K562 (cell line): ENCODE data around the gene COL16A1. TPM values are rescaled to one million over a fixed set of nuclear protein-coding genes. Genes with fewer than 3 reads are reported as not detected.

Experiments
- ATF1 ChIP-seq, 2 experiments: fragments of 450-650 bp in 1 of 2; IDR thresholded peaks; 2 replicates each; pipeline ENCODE4 v1.6.1; 2016; ENCODE audit warnings: missing compliant biosample characterization in 1 of 2, missing genetic modification characterization in 1 of 2
- BDP1 ChIP-seq: IDR thresholded peaks from 3 replicates; pipeline ENCODE4 v1.6.1; 2011; ENCODE audit not compliant: insufficient read length, insufficient read depth
- BRD4 ChIP-seq: fragments of 200-600 bp; sonication (generic); IDR thresholded peaks from 2 replicates; pipeline ENCODE4 v1.6.1; 2017; ENCODE audit warnings: inconsistent platforms
- GATAD2A ChIP-seq: fragments of 450-650 bp; IDR thresholded peaks from 2 replicates; pipeline ENCODE4 v1.6.1; 2017
- GTF2E2 ChIP-seq: fragments of 200-800 bp; sonication (Bioruptor generic); IDR thresholded peaks from 2 replicates; pipeline ENCODE4 v1.6.1; 2016; ENCODE audit warnings: missing genetic modification characterization, missing compliant biosample characterization
- MEIS2 ChIP-seq: fragments of 450-650 bp; IDR thresholded peaks from 2 replicates; pipeline ENCODE4 v1.6.1; 2014; ENCODE audit warnings: mild to moderate bottlenecking; ENCODE audit not compliant: partially characterized antibody
- MYC ChIP-seq, 2 experiments: fragments of 250-450 bp in 1 of 2; sonication (Bioruptor Pico) in 1 of 2; IDR thresholded peaks; 2 replicates each; pipeline versions ENCODE4 v1.5.1 to v1.6.1; 2012 to 2021; ENCODE audit warnings: low read depth in 2 of 2, borderline replicate concordance in 1 of 2, improper control_type of control experiment in 1 of 2, low read length in 1 of 2, mild to moderate bottlenecking in 1 of 2, moderate library complexity in 1 of 2
- NR2C1 ChIP-seq, 2 experiments: fragments of 450-650 bp; IDR thresholded peaks; 2 replicates each; pipeline ENCODE4 v1.6.1; 2017; ENCODE audit warnings: mild to moderate bottlenecking in 2 of 2, antibody characterized with exemption in 1 of 2, inconsistent platforms in 1 of 2, missing compliant biosample characterization in 1 of 2, missing genetic modification characterization in 1 of 2
- POLR3A ChIP-seq: IDR thresholded peaks from 2 replicates; pipeline ENCODE4 v1.6.1; 2011; ENCODE audit warnings: borderline replicate concordance, mild to moderate bottlenecking, moderate library complexity; ENCODE audit not compliant: insufficient read length, insufficient read depth; ENCODE audit errors: extremely low read depth
- SMAD1 ChIP-seq: fragments of 150-350 bp; IDR thresholded peaks from 2 replicates; pipeline ENCODE4 v1.6.1; 2014; ENCODE audit warnings: low read length, low read depth; ENCODE audit not compliant: partially characterized antibody
- SMAD4 ChIP-seq: fragments of 250-450 bp; sonication (Bioruptor Pico); conservative IDR thresholded peaks from 2 replicates; pipeline ENCODE4 v1.8.0; 2021; ENCODE audit warnings: inconsistent platforms, mild to moderate bottlenecking, moderate library complexity
- SMARCA4 ChIP-seq: fragments of 450-650 bp; IDR thresholded peaks from 2 replicates; pipeline ENCODE4 v1.6.1; 2016
- TBP ChIP-seq: optimal IDR thresholded peaks from 2 replicates; pipeline ENCODE3; 2011; ENCODE audit warnings: low read depth, low read length, improper control_type of control experiment
- TSC22D4 ChIP-seq: fragments of 450-650 bp; IDR thresholded peaks from 2 replicates; pipeline ENCODE4 v1.6.1; 2016; ENCODE audit warnings: missing genetic modification characterization, missing biosample characterization, control low read depth
- ZNF12 ChIP-seq: sonication (generic); formaldehyde crosslinking; IDR thresholded peaks from 2 replicates; pipeline ENCODE4 v1.4.0; 2020; ENCODE audit warnings: mild to moderate bottlenecking, missing genetic modification reagents
- ZNF282 ChIP-seq: sonication (generic); formaldehyde crosslinking; IDR thresholded peaks from 2 replicates; pipeline ENCODE4 v1.8.1; 2023; ENCODE audit warnings: missing genetic modification reagents
- ZNF57 ChIP-seq: fragments of 450-650 bp; formaldehyde crosslinking; IDR thresholded peaks from 2 replicates; pipeline ENCODE4 v1.4.0; 2020; ENCODE audit warnings: mild to moderate bottlenecking, moderate library complexity
- ZNF586 ChIP-seq: fragments of 450-650 bp; formaldehyde crosslinking; conservative IDR thresholded peaks from 2 replicates; pipeline ENCODE4 v1.4.0; 2020; ENCODE audit warnings: mild to moderate bottlenecking, moderate library complexity
- polyA plus RNA-seq, 8 experiments: library from polyadenylated mRNA; depleted of rRNA in 4 of 8; stranded (reverse) in 5 of 8; unstranded in 3 of 8; fragments of >200 nt; fragmentation: Nextera tagmentation in 2 of 8; fragmentation: Illumina TruSeq in 1 of 8; extraction: Ambion mirVana in 2 of 8; extraction: Trizol in 1 of 8; gene quantifications; 2 replicates each; pipeline versions ENCODE4 v1.2.1 to v1.2.3, GENCODE V29; 2011 to 2014; ENCODE audit warnings: inconsistent platforms in 1 of 8, missing spikeins in 1 of 8
- total RNA-seq, 7 experiments: library from RNA; depleted of rRNA in 6 of 7; stranded (reverse); fragments of >200 nt in 6 of 7; fragmentation: Illumina TruSeq in 2 of 7; extraction: Trizol in 2 of 7; gene quantifications; 2 replicates each; pipeline versions ENCODE4 v1.2.1 to v1.2.3, GENCODE V29; 2011 to 2021; ENCODE audit warnings: low replicate concordance in 1 of 7
- TF ChIP-seq, protein P1 (sequence below), 2 experiments: IDR thresholded peaks in 1 of 2; conservative IDR thresholded peaks in 1 of 2; 2 replicates each; pipeline ENCODE4 v1.6.1; 2016; ENCODE audit warnings: low read depth in 2 of 2, mild to moderate bottlenecking in 1 of 2, missing compliant biosample characterization in 1 of 2, missing genetic modification characterization in 1 of 2, moderate library complexity in 1 of 2
- TF ChIP-seq, protein P2 (sequence below), 3 experiments: fragments of 200-800 bp in 1 of 3; fragments of 250-450 bp in 1 of 3; fragments of 450-650 bp in 1 of 3; sonication (Bioruptor Pico) in 1 of 3; sonication (Bioruptor generic) in 1 of 3; formaldehyde crosslinking in 1 of 3; IDR thresholded peaks; 2 replicates each; pipeline versions ENCODE4 v1.6.1 to v1.8.0; 2016 to 2022; ENCODE audit warnings: mild to moderate bottlenecking in 2 of 3, missing genetic modification characterization in 2 of 3, missing compliant biosample characterization in 1 of 3, moderate library complexity in 1 of 3
- TF ChIP-seq, protein P3 (sequence below): sonication (generic); formaldehyde crosslinking; IDR thresholded peaks from 2 replicates; pipeline ENCODE4 v1.9.0; 2022; ENCODE audit warnings: mild to moderate bottlenecking, missing genetic modification reagents

COL16A1 gene
- total and polyA plus RNA-seq, 9 of the 15 experiments (the other 6 are each of a cell fraction or from before 2014, with no cell fraction given) = 0.11 to 0.60 (median 0.11) TPM; not detected in 6

DNA sequence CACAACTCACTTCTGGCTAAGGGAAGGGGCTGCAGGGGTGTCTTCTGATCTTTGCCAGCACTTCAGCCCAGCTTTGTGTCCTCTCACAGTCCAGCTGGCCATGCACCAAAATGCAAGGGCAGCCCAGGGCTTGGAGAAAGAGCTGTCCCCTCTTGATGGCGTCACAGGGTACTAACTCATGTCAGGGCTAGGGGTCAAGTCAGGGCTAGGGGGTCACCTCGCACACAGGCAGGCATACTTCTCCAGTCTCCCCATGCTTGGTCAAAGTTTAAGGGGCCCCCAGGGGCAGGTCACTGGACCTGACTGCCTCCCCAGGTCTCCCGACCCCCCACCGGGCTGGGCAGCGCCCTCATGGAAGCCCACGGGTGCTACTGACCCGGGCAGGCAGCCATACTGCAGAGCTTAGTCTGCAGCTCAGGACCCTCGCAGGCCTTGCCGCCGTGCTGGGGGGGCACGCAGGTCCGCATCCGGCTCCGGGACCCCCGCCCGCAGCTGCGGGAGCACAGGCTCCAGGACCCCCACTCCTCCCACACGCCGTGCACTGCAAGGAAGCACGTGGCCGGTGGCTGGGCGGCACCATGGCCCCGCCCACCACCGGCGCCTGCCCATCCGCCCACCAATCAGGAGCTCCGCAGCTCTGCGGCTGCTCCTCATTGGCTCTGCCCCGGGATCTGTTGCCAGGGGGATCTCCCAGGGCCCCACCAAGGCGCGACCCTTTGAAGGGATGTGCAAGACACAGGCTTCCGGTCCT is 38.8 kb upstream of the COL16A1 start (continued):
- TF ChIP-seq, protein P1, sequence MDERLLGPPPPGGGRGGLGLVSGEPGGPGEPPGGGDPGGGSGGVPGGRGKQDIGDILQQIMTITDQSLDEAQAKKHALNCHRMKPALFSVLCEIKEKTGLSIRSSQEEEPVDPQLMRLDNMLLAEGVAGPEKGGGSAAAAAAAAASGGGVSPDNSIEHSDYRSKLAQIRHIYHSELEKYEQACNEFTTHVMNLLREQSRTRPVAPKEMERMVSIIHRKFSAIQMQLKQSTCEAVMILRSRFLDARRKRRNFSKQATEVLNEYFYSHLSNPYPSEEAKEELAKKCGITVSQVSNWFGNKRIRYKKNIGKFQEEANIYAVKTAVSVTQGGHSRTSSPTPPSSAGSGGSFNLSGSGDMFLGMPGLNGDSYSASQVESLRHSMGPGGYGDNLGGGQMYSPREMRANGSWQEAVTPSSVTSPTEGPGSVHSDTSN (CRISPR knock-in tag; IDR thresholded peaks at IDR 0.05; ENCODE audit: low read depth) = no peak
- TF ChIP-seq, protein P1 (tag; conservative IDR thresholded peaks at IDR 0.05; ENCODE audit: low read depth) = peak; percentile 61
- no peak for TF ChIP-seq SMAD4 (CRISPR knock-in tag)
- TF ChIP-seq SMARCA4 = no peak
- TF ChIP-seq ZNF12 (CRISPR knock-in tag) = no peak
- TF ChIP-seq BRD4 = no peak
- TF ChIP-seq POLR3A = no peak
- no peak for TF ChIP-seq ZNF586 (CRISPR knock-in tag)
- no peak for TF ChIP-seq ZNF282 (CRISPR knock-in tag)
- no peak for TF ChIP-seq SMAD1
- TF ChIP-seq, protein P2, sequence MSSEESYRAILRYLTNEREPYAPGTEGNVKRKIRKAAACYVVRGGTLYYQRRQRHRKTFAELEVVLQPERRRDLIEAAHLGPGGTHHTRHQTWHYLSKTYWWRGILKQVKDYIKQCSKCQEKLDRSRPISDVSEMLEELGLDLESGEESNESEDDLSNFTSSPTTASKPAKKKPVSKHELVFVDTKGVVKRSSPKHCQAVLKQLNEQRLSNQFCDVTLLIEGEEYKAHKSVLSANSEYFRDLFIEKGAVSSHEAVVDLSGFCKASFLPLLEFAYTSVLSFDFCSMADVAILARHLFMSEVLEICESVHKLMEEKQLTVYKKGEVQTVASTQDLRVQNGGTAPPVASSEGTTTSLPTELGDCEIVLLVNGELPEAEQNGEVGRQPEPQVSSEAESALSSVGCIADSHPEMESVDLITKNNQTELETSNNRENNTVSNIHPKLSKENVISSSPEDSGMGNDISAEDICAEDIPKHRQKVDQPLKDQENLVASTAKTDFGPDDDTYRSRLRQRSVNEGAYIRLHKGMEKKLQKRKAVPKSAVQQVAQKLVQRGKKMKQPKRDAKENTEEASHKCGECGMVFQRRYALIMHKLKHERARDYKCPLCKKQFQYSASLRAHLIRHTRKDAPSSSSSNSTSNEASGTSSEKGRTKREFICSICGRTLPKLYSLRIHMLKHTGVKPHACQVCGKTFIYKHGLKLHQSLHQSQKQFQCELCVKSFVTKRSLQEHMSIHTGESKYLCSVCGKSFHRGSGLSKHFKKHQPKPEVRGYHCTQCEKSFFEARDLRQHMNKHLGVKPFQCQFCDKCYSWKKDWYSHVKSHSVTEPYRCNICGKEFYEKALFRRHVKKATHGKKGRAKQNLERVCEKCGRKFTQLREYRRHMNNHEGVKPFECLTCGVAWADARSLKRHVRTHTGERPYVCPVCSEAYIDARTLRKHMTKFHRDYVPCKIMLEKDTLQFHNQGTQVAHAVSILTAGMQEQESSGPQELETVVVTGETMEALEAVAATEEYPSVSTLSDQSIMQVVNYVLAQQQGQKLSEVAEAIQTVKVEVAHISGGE (CRISPR knock-in tag; IDR thresholded peaks at IDR 0.05) = no peak
- TF ChIP-seq MYC (IDR thresholded peaks at IDR 0.05; ENCODE audit: low read depth, low read length) = peak; percentile 83
- no peak for TF ChIP-seq MYC (CRISPR knock-in tag; IDR thresholded peaks at IDR 0.05; ENCODE audit: borderline replicate concordance, low read depth)
- peak; percentile 88 for TF ChIP-seq MEIS2
- no peak for TF ChIP-seq BDP1
- TF ChIP-seq TSC22D4 = no peak
- 0 out of 2 replicates have a peak, but pooled peaks have one; percentile 39 for TF ChIP-seq ATF1 (CRISPR knock-in tag; IDR thresholded peaks at IDR 0.05)
- TF ChIP-seq ATF1 (tag; IDR thresholded peaks at IDR 0.05) = peak; percentile 60
- no peak for TF ChIP-seq GATAD2A
- no peak for TF ChIP-seq ZNF57
- TF ChIP-seq NR2C1 (IDR thresholded peaks at IDR 0.05) = peak; percentile 28; the same call in 1 of the 2 replicates
- TF ChIP-seq NR2C1 (tag; IDR thresholded peaks at IDR 0.05) = peak; percentile 68; the same call in 1 of the 2 replicates
- TF ChIP-seq, protein P3, sequence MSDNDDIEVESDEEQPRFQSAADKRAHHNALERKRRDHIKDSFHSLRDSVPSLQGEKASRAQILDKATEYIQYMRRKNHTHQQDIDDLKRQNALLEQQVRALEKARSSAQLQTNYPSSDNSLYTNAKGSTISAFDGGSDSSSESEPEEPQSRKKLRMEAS = peak; percentile 71
- TF ChIP-seq GTF2E2 (tag) = no peak
- no peak for TF ChIP-seq TBP
